DMS53 (cell line): ENCODE measurements around the gene CNTNAP2.
A peak's percentile ranks its signal among the peaks of the same experiment; 100 is the strongest.

Source experiments
- DNase-seq: peaks from one replicate; lab custom pipeline; 2025; lab: John Stamatoyannopoulos, UW

Gene CNTNAP2

DNA sequence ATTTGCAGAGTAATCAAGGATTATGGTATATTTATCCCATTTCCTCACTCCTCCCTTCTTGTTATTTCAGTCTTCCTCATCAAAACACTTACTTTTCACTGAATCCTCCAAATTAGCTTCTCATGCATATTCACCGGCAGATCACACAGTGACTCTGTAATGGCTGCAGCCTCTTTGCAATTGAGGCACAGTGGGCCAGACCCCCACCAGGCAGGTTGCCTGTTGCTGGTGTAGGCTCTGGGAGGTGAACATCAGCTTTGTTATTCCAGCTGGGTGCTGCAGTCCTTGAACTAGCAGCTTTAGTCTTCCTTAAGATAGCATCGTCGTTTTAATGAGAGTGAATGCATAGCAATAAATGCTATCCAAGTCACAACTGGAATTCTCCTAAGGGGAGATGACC lies 449.3 kb downstream of the CNTNAP2 start:
- no peak for DNase-seq

GRCh38 chr7:146575903-146576302 lies 459.3 kb downstream of the CNTNAP2 start:
- DNase-seq = no peak

DNA sequence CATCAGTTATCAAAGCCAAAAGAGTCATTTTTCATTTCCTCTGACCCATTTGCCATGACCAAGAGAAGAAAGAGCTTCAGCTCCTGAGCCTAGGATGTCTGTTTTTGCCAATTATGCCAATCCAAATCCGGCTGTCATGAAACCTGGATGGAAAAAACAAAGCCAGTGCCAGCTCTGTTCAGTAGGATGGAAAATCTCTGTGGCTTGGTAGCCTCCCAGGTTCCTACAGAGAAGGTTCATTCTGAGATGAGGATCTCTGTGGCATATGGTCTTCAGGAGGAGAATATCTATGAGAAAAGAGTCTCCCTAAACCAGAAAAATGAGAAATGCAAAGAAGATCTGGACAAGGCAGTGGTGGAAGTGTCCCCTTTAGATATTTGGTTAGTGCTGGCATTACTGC lies 475.4 kb downstream of the CNTNAP2 start:
- no peak for DNase-seq

- no peak for DNase-seq
These were observed 490.0 kb downstream of the CNTNAP2 start for GRCh38 chr7:146606628-146607027.

- no peak for DNase-seq
These were observed 503.0 kb downstream of the CNTNAP2 start for GRCh38 chr7:146619641-146620040.

DNA sequence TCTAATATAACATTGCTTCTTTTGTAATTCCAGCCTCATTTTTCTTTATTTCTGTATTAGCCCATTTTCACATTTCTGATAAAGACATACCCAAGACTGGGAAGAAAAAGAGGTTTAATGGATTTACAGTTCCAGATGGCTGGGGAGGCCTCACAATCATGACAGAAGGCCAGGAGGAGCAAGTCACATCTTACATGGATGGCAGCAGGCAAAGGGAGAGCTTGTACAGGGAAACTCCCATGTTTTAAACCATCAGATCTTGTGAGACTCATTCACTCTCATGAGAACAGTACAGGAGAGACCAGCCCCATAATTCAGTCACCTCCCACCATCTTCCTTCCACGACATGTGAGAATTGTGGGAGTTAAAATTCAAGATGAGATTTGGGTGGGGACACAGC lies 510.3 kb downstream of the CNTNAP2 start:
- no peak for DNase-seq

DNA sequence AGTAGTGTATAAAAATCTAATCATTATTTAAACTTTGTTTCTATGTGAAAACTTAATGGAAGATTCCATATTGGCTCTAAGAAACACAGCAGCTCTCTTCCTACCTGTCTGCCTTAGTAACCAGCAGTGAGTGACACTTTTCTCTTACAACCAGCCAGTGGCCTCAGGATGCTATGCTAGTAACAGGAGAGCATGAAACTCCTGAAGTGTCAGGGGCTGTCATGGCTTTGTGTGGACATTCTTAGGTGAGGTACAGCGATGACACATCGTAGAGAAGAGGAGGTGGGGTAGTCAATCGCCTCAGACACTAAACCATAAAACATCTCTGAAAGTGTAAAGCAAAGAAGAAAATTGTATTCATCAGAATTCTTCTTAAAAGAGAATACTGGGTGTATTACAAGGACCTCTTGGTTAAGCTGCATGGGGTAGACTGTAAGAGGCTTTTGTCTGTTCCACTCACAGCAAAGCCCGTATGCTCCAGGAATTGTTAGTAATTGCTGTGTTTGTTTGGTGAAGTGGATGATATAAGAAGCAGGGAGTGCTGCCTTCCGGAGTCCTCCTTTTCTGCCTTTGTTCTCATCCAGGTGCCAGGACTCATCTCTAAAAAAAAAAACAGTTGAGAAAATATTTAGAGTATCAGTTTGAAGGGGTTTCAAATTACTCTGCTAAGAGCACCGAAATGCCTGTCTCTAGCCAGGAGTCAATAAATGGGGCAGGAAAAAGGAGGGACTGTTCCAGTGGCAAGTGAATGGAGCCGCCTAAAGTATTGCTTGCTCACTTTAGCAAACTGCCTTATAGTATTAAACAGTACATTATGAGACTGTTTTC lies 518.8 kb downstream of the CNTNAP2 start:
- peak; percentile 95 for DNase-seq

GRCh38 chr7:146636033-146636356 lies 519.4 kb downstream of the CNTNAP2 start:
- no peak for DNase-seq

- DNase-seq = no peak
These were observed 520.0 kb downstream of the CNTNAP2 start for GRCh38 chr7:146636581-146636980.

DNA sequence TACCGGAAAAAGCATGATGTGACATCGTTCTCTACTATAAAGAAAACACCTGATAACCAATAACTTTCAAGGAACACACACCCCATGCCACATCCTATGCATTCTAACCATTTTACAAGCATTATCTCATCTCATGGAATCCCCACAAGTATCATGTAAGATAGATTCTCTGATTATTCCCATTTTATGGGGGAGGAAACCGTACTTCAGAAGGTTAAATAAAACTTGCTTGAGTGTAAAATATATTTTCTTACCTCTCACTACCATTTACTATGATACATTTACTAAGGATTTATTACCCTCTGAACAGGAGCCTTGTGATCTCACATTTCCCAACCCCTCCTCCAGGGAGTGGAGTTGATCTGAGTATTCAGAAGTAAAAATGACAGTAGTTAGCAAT lies 522.7 kb downstream of the CNTNAP2 start:
- DNase-seq = no peak

- DNase-seq = peak; percentile 41
These were observed 524.9 kb downstream of the CNTNAP2 start for GRCh38 chr7:146641491-146641890.

- DNase-seq = no peak
These were observed 528.9 kb downstream of the CNTNAP2 start for GRCh38 chr7:146645383-146645976.

- DNase-seq = no peak
These were observed 530.8 kb downstream of the CNTNAP2 start for GRCh38 chr7:146647445-146647844.

- DNase-seq = no peak
These were observed 535.6 kb downstream of the CNTNAP2 start for GRCh38 chr7:146652176-146652575.

DNA sequence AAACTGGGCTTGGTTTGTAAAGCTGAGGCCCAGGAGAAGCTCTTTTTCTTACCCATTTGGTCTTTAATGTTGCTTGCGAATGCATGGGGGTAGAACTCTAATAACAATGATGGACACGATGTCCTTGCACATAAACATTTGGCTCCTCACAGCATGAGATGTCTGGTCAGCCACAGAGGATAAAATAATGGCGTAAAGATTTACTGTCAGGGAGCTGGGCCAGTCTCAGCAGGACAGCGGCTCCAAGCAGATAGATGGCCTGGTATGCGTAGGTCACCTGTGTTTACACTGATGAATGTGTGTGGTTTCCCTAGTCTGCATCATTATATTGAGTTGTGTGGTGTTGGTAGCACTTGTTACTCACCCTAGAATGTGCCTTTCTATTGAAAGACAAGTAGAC lies 537.4 kb downstream of the CNTNAP2 start:
- peak; percentile 70 for DNase-seq

GRCh38 chr7:146655928-146656797 lies 539.6 kb downstream of the CNTNAP2 start:
- DNase-seq = peak; percentile 91

DNA sequence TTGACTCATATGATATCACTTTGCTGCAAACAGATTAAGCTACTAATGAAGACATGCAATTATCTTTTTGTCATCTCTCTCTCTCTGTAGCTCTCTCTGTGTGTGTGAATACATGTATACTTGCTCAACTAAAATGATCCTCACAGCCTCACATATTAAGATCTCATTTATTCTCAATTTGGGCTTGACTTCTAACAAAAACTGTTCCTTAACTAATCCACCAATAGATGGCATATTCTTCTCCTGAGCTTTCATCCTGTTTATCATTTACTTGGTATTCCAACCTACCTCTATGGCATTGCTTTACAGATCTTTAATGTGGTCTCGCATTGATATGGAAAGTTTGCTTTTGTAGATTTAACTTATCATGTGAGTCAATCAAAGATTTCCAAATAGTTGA lies 540.4 kb downstream of the CNTNAP2 start:
- DNase-seq = peak; percentile 44

GRCh38 chr7:146658604-146659003 lies 542.0 kb downstream of the CNTNAP2 start:
- no peak for DNase-seq

GRCh38 chr7:146659732-146660131 lies 543.1 kb downstream of the CNTNAP2 start:
- no peak for DNase-seq

- no peak for DNase-seq
These were observed 544.2 kb downstream of the CNTNAP2 start for GRCh38 chr7:146660839-146661238.

DNA sequence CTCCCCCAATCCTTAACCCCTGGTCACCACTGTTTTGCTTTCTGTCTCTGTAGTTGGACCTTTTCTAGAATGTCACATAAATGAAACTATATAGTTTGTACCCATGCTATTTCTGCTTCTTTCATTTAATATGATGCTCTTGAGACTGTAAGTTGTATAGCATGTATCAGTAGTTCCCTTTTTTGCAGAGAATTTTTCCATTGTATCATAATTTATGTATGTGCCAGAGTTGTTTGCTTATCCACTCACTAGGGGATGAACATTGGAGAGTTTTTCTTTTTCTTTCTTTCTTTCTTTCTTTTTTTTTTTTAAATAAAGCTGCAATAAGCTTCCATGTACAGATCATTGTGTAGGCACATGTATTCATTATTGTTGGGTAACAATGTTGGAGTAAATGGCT lies 544.8 kb downstream of the CNTNAP2 start:
- no peak for DNase-seq

DNA sequence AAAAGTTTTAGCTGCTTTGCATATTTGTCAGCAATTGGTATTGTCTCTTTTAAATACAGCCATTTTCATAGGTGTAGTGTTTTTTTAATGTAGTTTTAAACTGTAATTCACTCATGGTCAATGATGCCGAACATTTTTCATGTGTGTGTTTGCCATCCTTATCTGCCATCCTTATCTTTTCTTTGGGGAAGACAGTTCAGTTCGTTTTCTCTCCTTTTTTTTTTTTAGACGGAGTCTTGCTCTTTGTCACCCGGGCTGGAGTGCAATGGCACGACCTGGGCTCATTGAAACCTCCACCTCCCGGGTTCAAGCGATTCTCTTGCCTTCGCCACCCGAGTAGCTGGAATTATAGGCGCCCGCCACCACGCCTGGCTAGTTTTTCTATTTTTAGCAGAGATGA lies 545.3 kb downstream of the CNTNAP2 start:
- no peak for DNase-seq

GRCh38 chr7:146665023-146665422 lies 548.4 kb downstream of the CNTNAP2 start:
- no peak for DNase-seq
